D721Med (cell line): Measurements from ENCODE around the gene DLEC1.

Experiments
- DNase-seq: peaks from one replicate; pipeline ENCODE4 v3.0.0; 2011; ENCODE audit warnings: low spot score; ENCODE audit not compliant: insufficient read length
- FAIRE-seq: peaks from 2 replicates; lab custom pipeline; 2011; peaks lifted over from hg19 to GRCh38; lab: Jason Lieb, UNC
- CTCF ChIP-seq: IDR thresholded peaks from 2 replicates; pipeline ENCODE4 v1.5.1; 2012; ENCODE audit warnings: mild to moderate bottlenecking, control low read depth; ENCODE audit not compliant: insufficient read depth; ENCODE audit errors: missing control alignments

DLEC1 gene

DNA sequence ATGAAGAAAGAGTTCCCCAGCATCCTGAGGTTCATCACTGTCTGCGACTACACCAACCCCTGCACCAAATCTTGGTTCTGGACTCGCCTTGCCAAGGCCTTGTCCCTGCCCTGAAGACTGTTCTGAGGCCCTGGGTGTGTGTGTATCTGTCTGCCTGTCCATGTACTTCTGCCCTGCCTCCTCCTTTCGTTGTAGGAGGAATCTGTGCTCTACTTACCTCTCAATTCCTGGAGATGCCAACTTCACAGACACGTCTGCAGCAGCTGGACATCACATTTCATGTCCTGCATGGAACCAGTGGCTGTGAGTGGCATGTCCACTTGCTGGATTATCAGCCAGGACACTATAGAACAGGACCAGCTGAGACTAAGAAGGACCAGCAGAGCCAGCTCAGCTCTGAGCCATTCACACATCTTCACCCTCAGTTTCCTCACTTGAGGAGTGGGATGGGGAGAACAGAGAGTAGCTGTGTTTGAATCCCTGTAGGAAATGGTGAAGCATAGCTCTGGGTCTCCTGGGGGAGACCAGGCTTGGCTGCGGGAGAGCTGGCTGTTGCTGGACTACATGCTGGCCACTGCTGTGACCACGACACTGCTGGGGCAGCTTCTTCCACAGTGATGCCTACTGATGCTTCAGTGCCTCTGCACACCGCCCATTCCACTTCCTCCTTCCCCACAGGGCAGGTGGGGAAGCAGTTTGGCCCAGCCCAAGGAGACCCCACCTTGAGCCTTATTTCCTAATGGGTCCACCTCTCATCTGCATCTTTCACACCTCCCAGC lies 102.4 kb downstream of the DLEC1 start:
- no peak for FAIRE-seq
- no peak for TF ChIP-seq CTCF
- DNase-seq = no peak

- no peak for FAIRE-seq
- no peak for TF ChIP-seq CTCF
- no peak for DNase-seq
Measured at GRCh38 chr3:38141952-38142273, 102.9 kb downstream of the DLEC1 start.

DNA sequence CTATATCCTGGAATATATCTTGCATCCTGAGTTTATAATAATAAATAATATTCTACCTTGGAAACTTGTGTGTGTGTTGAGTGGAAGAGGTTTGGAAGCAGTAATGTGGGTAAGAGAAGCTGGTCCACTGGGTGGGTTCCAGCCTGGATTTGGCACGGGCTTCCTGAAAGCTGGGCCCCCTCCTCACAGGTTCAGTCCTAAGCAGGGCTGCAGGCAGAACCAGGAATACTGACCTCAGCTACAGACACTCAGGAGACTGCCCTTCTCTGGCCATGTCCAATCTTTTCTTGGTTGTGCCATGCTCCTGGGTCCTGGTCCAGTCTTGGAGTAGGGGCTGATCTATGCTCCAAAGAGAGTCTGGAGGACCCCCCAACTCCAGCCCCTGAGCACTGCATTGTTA lies 104.0 kb downstream of the DLEC1 start:
- DNase-seq (no peak), FAIRE-seq (no peak)
- no peak for TF ChIP-seq CTCF

DNA sequence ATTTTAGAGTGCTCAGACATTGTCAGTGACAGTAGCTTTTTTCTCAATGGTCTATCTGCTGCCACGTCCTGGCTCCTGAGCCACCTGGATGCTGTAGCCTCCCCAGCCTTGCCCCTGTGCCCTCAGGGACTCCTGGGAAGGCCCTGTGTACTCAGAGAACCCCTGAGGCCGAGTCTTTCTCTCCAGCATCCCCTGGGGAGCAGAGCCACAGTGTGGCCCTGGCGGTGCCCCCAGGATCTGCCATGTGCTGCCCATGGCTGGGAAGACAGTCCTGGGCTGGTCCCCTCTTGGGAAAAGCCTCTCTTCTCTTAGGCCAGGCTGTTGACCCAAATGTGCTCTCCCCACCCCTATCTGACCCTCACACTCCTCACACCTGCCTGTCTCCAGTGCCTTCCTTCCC lies 104.5 kb downstream of the DLEC1 start:
- TF ChIP-seq CTCF = no peak
- DNase-seq (no peak), FAIRE-seq (no peak)

GRCh38 chr3:38146504-38146903 lies 107.5 kb downstream of the DLEC1 start:
- no peak for TF ChIP-seq CTCF
- DNase-seq (no peak), FAIRE-seq (no peak)

DNA sequence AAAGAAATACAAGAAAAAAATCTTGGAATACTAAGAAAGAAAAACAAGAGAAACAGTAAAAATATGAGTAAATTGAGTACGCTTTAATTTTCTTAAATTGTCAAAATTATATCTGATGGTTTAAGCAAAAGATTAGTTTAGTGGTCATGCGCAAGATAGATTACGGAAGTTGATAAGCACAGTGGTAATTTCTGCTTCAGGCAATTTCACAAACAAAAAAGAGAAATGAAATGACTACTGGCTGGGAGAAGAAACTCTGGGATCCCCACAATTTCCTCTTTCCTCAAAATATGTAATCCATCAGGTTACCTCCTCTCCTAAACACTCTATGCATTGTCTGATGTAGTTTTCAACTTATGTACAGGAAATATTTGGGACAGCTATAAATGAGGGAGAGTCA lies 108.4 kb downstream of the DLEC1 start:
- FAIRE-seq (no peak), DNase-seq (no peak)
- TF ChIP-seq CTCF = no peak

GRCh38 chr3:38148311-38148882 lies 109.4 kb downstream of the DLEC1 start:
- DNase-seq (no peak), FAIRE-seq (no peak)
- TF ChIP-seq CTCF = no peak
